GM12891 (cell line): Measurements from ENCODE around the gene INHBC.

Experiments
- DNase-seq: peaks from one replicate; pipeline ENCODE4 v3.0.0; 2011; ENCODE audit warnings: low spot score; ENCODE audit not compliant: insufficient read length
- FAIRE-seq: peaks from 2 replicates; lab custom pipeline; 2011; peaks lifted over from hg19 to GRCh38; lab: Jason Lieb, UNC
- PAX5 ChIP-seq: IDR thresholded peaks from 2 replicates; pipeline ENCODE4 v1.6.1; 2011; ENCODE audit warnings: low read length, moderate library complexity, mild to moderate bottlenecking; ENCODE audit not compliant: insufficient read depth, severe bottlenecking
- POLR2A ChIP-seq: IDR thresholded peaks from 2 replicates; pipeline ENCODE4 v1.6.1; 2011; ENCODE audit warnings: low read depth, low read length, control low read depth
- POLR2AphosphoS5 ChIP-seq: IDR thresholded peaks from 2 replicates; pipeline ENCODE4 v1.6.1; 2011; ENCODE audit warnings: low read depth, low read length, control low read depth
- POU2F2 ChIP-seq: IDR thresholded peaks from 2 replicates; pipeline ENCODE4 v1.6.1; 2011; ENCODE audit warnings: low read depth, mild to moderate bottlenecking, control low read depth, low read length, moderate library complexity
- SPI1 ChIP-seq: IDR thresholded peaks from 2 replicates; pipeline ENCODE4 v1.6.1; 2011; ENCODE audit warnings: low read depth, low read length, control low read depth
- TAF1 ChIP-seq: IDR thresholded peaks from 2 replicates; pipeline ENCODE4 v1.6.1; 2011; ENCODE audit warnings: low read depth, low read length, control low read depth

INHBC gene

DNA sequence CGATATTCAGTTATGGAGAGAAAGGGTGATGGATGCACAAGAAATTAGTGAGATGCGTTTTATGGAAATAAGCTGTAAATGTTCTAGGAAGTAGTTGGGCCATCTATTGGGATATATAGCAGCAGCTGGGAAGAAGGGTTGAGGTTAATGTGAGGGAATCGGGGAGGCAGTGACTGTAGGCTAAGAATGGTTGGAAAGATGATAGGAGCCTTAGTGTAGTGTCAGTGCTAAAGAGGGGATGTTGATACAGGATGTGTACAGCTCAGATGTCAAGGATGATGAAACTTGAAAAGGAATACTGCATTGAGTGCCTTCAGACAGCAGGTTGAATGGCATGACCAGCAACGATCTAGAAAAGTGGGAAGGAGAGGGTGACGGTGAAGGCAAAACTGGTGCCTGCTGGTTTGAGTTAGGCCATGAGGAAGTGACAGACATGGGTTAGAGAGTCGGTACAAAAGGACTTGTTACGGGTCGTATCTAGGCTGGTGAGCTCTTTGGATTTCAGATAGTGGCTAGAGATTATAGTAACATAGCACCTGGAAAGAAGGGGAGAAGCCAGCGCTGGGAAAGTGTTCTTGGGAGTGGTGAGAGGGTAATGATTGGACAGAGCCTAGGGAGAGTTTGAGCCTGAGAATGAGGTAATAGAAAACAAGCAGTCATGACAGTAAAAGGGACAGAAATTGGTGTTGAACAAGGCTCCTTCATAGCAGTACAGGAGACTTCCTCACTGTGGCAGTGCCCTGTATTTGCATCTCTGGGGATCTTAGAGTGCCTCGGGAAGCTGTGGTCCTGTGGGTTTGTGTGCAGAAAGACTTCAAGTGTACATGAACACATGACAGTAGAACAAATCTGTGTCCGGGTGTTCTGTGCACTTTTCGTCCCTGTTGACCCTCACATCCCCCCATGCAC lies 62.9 kb downstream of the INHBC start:
- TF ChIP-seq TAF1 (no peak), POLR2A (no peak), POU2F2 (no peak), SPI1 (no peak), POLR2AphosphoS5 (no peak), PAX5 (no peak)
- no peak for DNase-seq
- no peak for FAIRE-seq

- FAIRE-seq (no peak), DNase-seq (no peak)
- TF ChIP-seq PAX5: no peak
- no peak for TF ChIP-seq TAF1
- TF ChIP-seq POU2F2: no peak
- no peak for TF ChIP-seq SPI1
- TF ChIP-seq POLR2A: no peak
- TF ChIP-seq POLR2AphosphoS5: no peak
Measured at GRCh38 chr12:57498132-57498502, 63.5 kb downstream of the INHBC start.

- TF ChIP-seq SPI1: no peak
- no peak for TF ChIP-seq TAF1
- TF ChIP-seq POLR2A: no peak
- no peak for TF ChIP-seq POU2F2
- no peak for TF ChIP-seq PAX5
- no peak for TF ChIP-seq POLR2AphosphoS5
- FAIRE-seq: no peak
- no peak for DNase-seq
Measured at GRCh38 chr12:57498571-57498970, 64.0 kb downstream of the INHBC start.

DNA sequence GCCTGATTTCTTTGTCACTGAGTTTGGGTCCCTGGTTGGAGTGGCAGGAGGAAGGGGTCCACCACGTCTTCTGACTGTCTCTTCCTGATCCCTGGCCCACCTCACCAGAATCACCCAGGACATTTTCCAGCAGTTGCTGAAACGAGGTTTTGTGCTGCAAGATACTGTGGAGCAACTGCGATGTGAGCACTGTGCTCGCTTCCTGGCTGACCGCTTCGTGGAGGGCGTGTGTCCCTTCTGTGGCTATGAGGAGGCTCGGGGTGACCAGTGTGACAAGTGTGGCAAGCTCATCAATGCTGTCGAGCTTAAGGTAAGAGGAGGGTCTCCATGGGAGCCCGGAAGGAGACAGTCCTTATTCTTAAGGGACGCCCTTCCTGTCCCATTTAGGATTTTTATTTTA lies 65.6 kb downstream of the INHBC start:
- FAIRE-seq: peak; percentile 5

More for the DNA sequence above, 65.6 kb downstream of the INHBC start:
- DNase-seq: no peak
- no peak for TF ChIP-seq PAX5
- no peak for TF ChIP-seq POLR2A
- TF ChIP-seq TAF1: no peak
- TF ChIP-seq SPI1: no peak
- no peak for TF ChIP-seq POLR2AphosphoS5
- no peak for TF ChIP-seq POU2F2
